GM12878 (cell line): ENCODE measurements around the gene RABGGTB. TPM values are rescaled to one million over a fixed set of nuclear protein-coding genes. Genes with fewer than 3 reads are reported as not detected.

ENCODE experiments used
- ATAC-seq: fragments of 200-7000 bp; cut with Tn5 transposase; 3 replicates; pipeline ENCODE4 v1.9.1; 2020; ENCODE audit warnings: mild to moderate bottlenecking, moderate library complexity
- BruUV-seq: library from RNA; stranded (reverse); fragments of 400-500 nt; replicated peaks from 2 replicates; lab custom pipeline; 2021; lab: Mats Ljungman, UMichigan
- CTCF ChIA-PET: fragments of 300-600 bp; sonication (Branson Sonifier 250); formaldehyde crosslinking; extraction: SDS; loops from one replicate; lab custom pipeline; 2021; ENCODE audit warnings: inconsistent platforms; lab: Yijun Ruan, JAX
- POLR2A ChIA-PET: fragments of 350-600 bp; formaldehyde crosslinking; extraction: SDS; loops from one replicate; lab custom pipeline; 2021; ENCODE audit warnings: inconsistent platforms; lab: Charles Lee
- RAD21 ChIA-PET: fragments of 300-600 bp; sonication (Branson Sonifier 250); formaldehyde crosslinking; loops from one replicate; lab custom pipeline; 2023; ENCODE audit warnings: antibody characterized with exemption; ENCODE audit not compliant: unreplicated experiment; lab: Charles Lee
- SMC1A ChIA-PET: fragments of 300-600 bp; sonication (Branson Sonifier 250); formaldehyde crosslinking; loops from one replicate; lab custom pipeline; 2023; ENCODE audit not compliant: unreplicated experiment, uncharacterized antibody; lab: Charles Lee
- DNase-seq: peaks from one replicate; pipeline ENCODE4 v3.0.0-alpha.2; 2011; ENCODE audit warnings: low read depth, low spot score
- FAIRE-seq: peaks from 3 replicates; lab custom pipeline; 2011; peaks lifted over from hg19 to GRCh38; lab: Jason Lieb, UNC
- H2AFZ ChIP-seq: 2 replicates; pipeline ENCODE4 v1.6.0; 2011; ENCODE audit warnings: low read depth, low read length, control low read depth; ENCODE audit not compliant: control insufficient read depth
- H3K27ac ChIP-seq: 2 replicates; pipeline ENCODE4 v1.5.1; 2011; ENCODE audit warnings: control low read depth; ENCODE audit not compliant: control insufficient read depth, insufficient read depth
- H3K27me3 ChIP-seq, 2 experiments: replicated peaks in 1 of 2; 2 replicates each; pipeline versions ENCODE4 v1.6.0 to v1.6.1; 2011; ENCODE audit warnings: low read length in 1 of 2; ENCODE audit not compliant: control insufficient read depth in 2 of 2, insufficient read depth in 2 of 2
- H3K36me3 ChIP-seq, 2 experiments: 2 replicates each; pipeline ENCODE4 v1.5.1; 2011; ENCODE audit warnings: low read length in 1 of 2; ENCODE audit not compliant: control insufficient read depth in 2 of 2, insufficient read depth in 2 of 2
- H3K4me1 ChIP-seq: 2 replicates; pipeline ENCODE4 v1.6.1; 2011; ENCODE audit warnings: mild to moderate bottlenecking, low read length, moderate library complexity, mixed read lengths; ENCODE audit not compliant: control insufficient read depth, insufficient read depth
- H3K4me2 ChIP-seq: 2 replicates; pipeline ENCODE4 v1.6.0; 2011; ENCODE audit warnings: control low read depth; ENCODE audit not compliant: control insufficient read depth, insufficient read depth
- H3K4me3 ChIP-seq: fragments of 200-600 bp; sonication (generic); 2 replicates; pipeline ENCODE4 v1.5.1; 2016
- H3K79me2 ChIP-seq: 2 replicates; pipeline ENCODE4 v1.6.0; 2011; ENCODE audit warnings: low read length; ENCODE audit not compliant: control insufficient read depth, insufficient read depth
- H3K9ac ChIP-seq: 2 replicates; pipeline ENCODE4 v1.8.0; 2011; ENCODE audit warnings: low read length, control low read depth, mixed read lengths; ENCODE audit not compliant: control insufficient read depth, insufficient read depth
- H3K9me3 ChIP-seq: replicated peaks from 3 replicates; pipeline ENCODE4 v1.5.1; 2011; ENCODE audit warnings: mild to moderate bottlenecking, low read length; ENCODE audit not compliant: control insufficient read depth, insufficient read depth
- H4K20me1 ChIP-seq: 2 replicates; pipeline ENCODE4 v1.6.0; 2011; ENCODE audit not compliant: control insufficient read depth, insufficient read depth
- CEBPB ChIP-seq, 2 experiments: fragments of 150-350 bp in 1 of 2; IDR thresholded peaks; 2 replicates each; pipeline ENCODE4 v1.6.1; 2012 to 2014; ENCODE audit warnings: low read depth in 2 of 2, low read length in 2 of 2, borderline replicate concordance in 1 of 2, inconsistent platforms in 1 of 2
- CHD2 ChIP-seq: IDR thresholded peaks from 2 replicates; pipeline ENCODE4 v1.6.1; 2011; ENCODE audit warnings: low read depth, low read length, improper control_type of control experiment, borderline replicate concordance
- MEF2B ChIP-seq: fragments of 450-650 bp; IDR thresholded peaks from 2 replicates; pipeline ENCODE4 v1.6.1; 2018; ENCODE audit warnings: mild to moderate bottlenecking, moderate library complexity; ENCODE audit not compliant: partially characterized antibody, poor library complexity, severe bottlenecking
- MTA2 ChIP-seq: fragments of 450-650 bp; IDR thresholded peaks from 2 replicates; pipeline ENCODE4 v1.6.1; 2016; ENCODE audit warnings: low read depth, mild to moderate bottlenecking, moderate library complexity
- NR2C2 ChIP-seq: IDR thresholded peaks from 2 replicates; pipeline ENCODE4 v1.6.1; 2011; ENCODE audit warnings: borderline replicate concordance, low read depth; ENCODE audit not compliant: control insufficient read depth, insufficient read length
- SMAD1 ChIP-seq: fragments of 450-650 bp; IDR thresholded peaks from 2 replicates; pipeline ENCODE4 v1.6.1; 2018; ENCODE audit warnings: mild to moderate bottlenecking, low read depth; ENCODE audit not compliant: partially characterized antibody
- SREBF1 ChIP-seq: IDR thresholded peaks from 2 replicates; pipeline ENCODE4 v1.6.1; 2012; ENCODE audit warnings: mild to moderate bottlenecking, low read length
- SUPT20H ChIP-seq: IDR thresholded peaks from 2 replicates; pipeline ENCODE4 v1.6.1; 2011; ENCODE audit warnings: low read depth, mild to moderate bottlenecking, low read length, moderate library complexity, borderline replicate concordance; ENCODE audit not compliant: control insufficient read depth
- YBX1 ChIP-seq: fragments of 450-650 bp; IDR thresholded peaks from 2 replicates; pipeline ENCODE4 v1.6.1; 2016; ENCODE audit warnings: antibody characterized with exemption
- ZBTB40 ChIP-seq: fragments of 450-650 bp; IDR thresholded peaks from 2 replicates; pipeline ENCODE4 v1.6.1; 2016; ENCODE audit warnings: mild to moderate bottlenecking, moderate library complexity, borderline replicate concordance
- WGBS: methylation state at CpG from one replicate; pipeline ENCODE4 v1.1.6; 2016; ENCODE audit warnings: low lambda C conversion rate; ENCODE audit not compliant: insufficient replicate concordance, insufficient coverage; ENCODE audit errors: missing lambda C conversion rate; 5-methylcytosine and 5-hydroxymethylcytosine counted together
- in situ Hi-C: fragments of 300-500 bp; cut with MboI; formaldehyde crosslinking; loops from 9 replicates; pipeline ENCODE4 v1.14.3; 2018; ENCODE audit warnings: mixed read lengths
- intact Hi-C: fragments of 100-400 bp; cut with micrococcal nuclease; formaldehyde crosslinking; loops from one replicate; pipeline ENCODE4 v1.14.2; 2022; ENCODE audit not compliant: unreplicated experiment
- polyA plus RNA-seq, 11 experiments: library from polyadenylated mRNA; depleted of rRNA in 4 of 11; unstranded in 6 of 11; stranded (reverse) in 5 of 11; fragments of >200 nt; fragmentation: Nextera tagmentation in 4 of 11; fragmentation: Illumina TruSeq in 1 of 11; extraction: Ambion mirVana in 4 of 11; extraction: Trizol in 1 of 11; gene quantifications; 1 replicate in 1 of 11; 2 replicates in 10 of 11; pipeline versions ENCODE4 v1.2.1 to v1.2.3, GENCODE V29; 2011 to 2016; ENCODE audit warnings: inconsistent platforms in 2 of 11, missing spikeins in 2 of 11, low read depth in 1 of 11
- total RNA-seq, 4 experiments: library from RNA; depleted of rRNA in 3 of 4; stranded (reverse); fragments of >200 nt in 3 of 4; fragmentation: Illumina TruSeq in 1 of 4; extraction: Trizol in 1 of 4; gene quantifications; 2 replicates each; pipeline versions ENCODE4 v1.2.1 to v1.2.3, GENCODE V29; 2013 to 2021
- TF ChIP-seq, protein P1 (sequence below): fragments of 450-650 bp; IDR thresholded peaks from 2 replicates; pipeline ENCODE4 v1.6.1; 2016; ENCODE audit warnings: mild to moderate bottlenecking
- TF ChIP-seq, protein P2 (sequence below): IDR thresholded peaks from 2 replicates; pipeline ENCODE4 v1.6.1; 2012; ENCODE audit warnings: low read depth, low read length, improper control_type of control experiment

The RABGGTB gene
- total and polyA plus RNA-seq, 10 of the 15 experiments (the other 5 are each of a cell fraction or from before 2014, with no cell fraction given) = 50.5 to 213 (median 157) TPM

- DNase-seq = no peak
- in situ Hi-C loops = no loop called here
- Histone ChIP-seq H3K4me1 (no peaks in the 10 kb centered on the region), H3K4me3 (no peak overlapping the region), H3K4me2 (no peak overlapping the region), H2AFZ (no peak overlapping the region), H3K79me2 (no peaks in the 10 kb centered on the region), H3K27me3 (no peaks in the 10 kb centered on the region), H3K9me3 (no peaks in the 10 kb centered on the region), H4K20me1 (no peaks in the 10 kb centered on the region), H3K36me3 (peaks cover 0 to 5% of the 10 kb centered on the region in 2 experiments; a peak in 1 of 4 replicates), H3K9ac (no peak overlapping the region), H3K27ac (no peak overlapping the region)
- intact Hi-C loops = no loop called here
- ATAC-seq = no peak
- CTCF ChIA-PET = no interaction called here
- TF ChIP-seq SMAD1 = no peak
- TF ChIP-seq, protein P1, sequence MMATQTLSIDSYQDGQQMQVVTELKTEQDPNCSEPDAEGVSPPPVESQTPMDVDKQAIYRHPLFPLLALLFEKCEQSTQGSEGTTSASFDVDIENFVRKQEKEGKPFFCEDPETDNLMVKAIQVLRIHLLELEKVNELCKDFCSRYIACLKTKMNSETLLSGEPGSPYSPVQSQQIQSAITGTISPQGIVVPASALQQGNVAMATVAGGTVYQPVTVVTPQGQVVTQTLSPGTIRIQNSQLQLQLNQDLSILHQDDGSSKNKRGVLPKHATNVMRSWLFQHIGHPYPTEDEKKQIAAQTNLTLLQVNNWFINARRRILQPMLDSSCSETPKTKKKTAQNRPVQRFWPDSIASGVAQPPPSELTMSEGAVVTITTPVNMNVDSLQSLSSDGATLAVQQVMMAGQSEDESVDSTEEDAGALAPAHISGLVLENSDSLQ = no peak
- BruUV-seq = no TSS peak
- 100% methylated on average over 1 of the region's 1 CpG for WGBS
- RAD21 ChIA-PET = no interaction called here
- FAIRE-seq = no peak
- POLR2A ChIA-PET = no interaction called here
- SMC1A ChIA-PET = no interaction called here
These were observed 18.0 kb upstream of the RABGGTB start for GRCh38 chr1:75768016-75768415.

- in situ Hi-C loops = no loop called here
- ATAC-seq = no peak
- H3K79me2 ChIP-seq = no peaks in the 10 kb centered on the region
- WGBS = 89% methylated on average over 1 of the region's 1 CpG
- FAIRE-seq = no peak
- no peaks in the 10 kb centered on the region for H3K4me1 ChIP-seq
- RAD21 ChIA-PET = no interaction called here
- no peak overlapping the region for H3K27ac ChIP-seq
- no peak for DNase-seq
- H3K27me3 ChIP-seq = no peaks in the 10 kb centered on the region
- no peak overlapping the region for H2AFZ ChIP-seq
- no peaks in the 10 kb centered on the region for H4K20me1 ChIP-seq
- POLR2A ChIA-PET = interaction anchor here (0.7 kb wide), 1 partner anchor 32 kb away, joined by 4 read pairs; no protein-coding TSS in a partner anchor
- no peak overlapping the region for H3K4me2 ChIP-seq
- no peaks in the 10 kb centered on the region for H3K9me3 ChIP-seq
- intact Hi-C loops = no loop called here
- H3K36me3 ChIP-seq = no peaks in the 10 kb centered on the region; a peak in 1 of 4 replicates
- CTCF ChIA-PET = no interaction called here
- H3K9ac ChIP-seq = no peak overlapping the region
- SMC1A ChIA-PET = no interaction called here
- H3K4me3 ChIP-seq = no peak overlapping the region
- BruUV-seq = no TSS peak
- TF ChIP-seq, protein P2, sequence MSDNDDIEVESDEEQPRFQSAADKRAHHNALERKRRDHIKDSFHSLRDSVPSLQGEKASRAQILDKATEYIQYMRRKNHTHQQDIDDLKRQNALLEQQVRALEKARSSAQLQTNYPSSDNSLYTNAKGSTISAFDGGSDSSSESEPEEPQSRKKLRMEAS = no peak
- TF ChIP-seq SREBF1 = no peak
- no peak for TF ChIP-seq CEBPB (IDR thresholded peaks at IDR 0.05; ENCODE audit: borderline replicate concordance in 1 of 2, low read depth in 2 of 2, low read length in 2 of 2)
- TF ChIP-seq SUPT20H = no peak
- TF ChIP-seq NR2C2 = no peak
- TF ChIP-seq YBX1 = no peak
- no peak for TF ChIP-seq MEF2B
- TF ChIP-seq ZBTB40 = no peak
- no peak for TF ChIP-seq MTA2
- TF ChIP-seq CHD2 = no peak
These were observed 15.3 kb upstream of the RABGGTB start for GRCh38 chr1:75770761-75771160.
